ENCODE results near the gene AUNIP. TPM values are rescaled to one million over a fixed set of nuclear protein-coding genes. Genes with fewer than 3 reads are reported as not detected.

Gene AUNIP
- 0.56 and 5.6 TPM in 2 replicates for total RNA-seq

GRCh38 chr1:25858906-25859789 is at the start of gene AUNIP:
Gene AUNIP, minus strand, starts transcription at chr1:25859457. Its CDS starts 100 bp downstream, at chr1:25859357.

DNA sequence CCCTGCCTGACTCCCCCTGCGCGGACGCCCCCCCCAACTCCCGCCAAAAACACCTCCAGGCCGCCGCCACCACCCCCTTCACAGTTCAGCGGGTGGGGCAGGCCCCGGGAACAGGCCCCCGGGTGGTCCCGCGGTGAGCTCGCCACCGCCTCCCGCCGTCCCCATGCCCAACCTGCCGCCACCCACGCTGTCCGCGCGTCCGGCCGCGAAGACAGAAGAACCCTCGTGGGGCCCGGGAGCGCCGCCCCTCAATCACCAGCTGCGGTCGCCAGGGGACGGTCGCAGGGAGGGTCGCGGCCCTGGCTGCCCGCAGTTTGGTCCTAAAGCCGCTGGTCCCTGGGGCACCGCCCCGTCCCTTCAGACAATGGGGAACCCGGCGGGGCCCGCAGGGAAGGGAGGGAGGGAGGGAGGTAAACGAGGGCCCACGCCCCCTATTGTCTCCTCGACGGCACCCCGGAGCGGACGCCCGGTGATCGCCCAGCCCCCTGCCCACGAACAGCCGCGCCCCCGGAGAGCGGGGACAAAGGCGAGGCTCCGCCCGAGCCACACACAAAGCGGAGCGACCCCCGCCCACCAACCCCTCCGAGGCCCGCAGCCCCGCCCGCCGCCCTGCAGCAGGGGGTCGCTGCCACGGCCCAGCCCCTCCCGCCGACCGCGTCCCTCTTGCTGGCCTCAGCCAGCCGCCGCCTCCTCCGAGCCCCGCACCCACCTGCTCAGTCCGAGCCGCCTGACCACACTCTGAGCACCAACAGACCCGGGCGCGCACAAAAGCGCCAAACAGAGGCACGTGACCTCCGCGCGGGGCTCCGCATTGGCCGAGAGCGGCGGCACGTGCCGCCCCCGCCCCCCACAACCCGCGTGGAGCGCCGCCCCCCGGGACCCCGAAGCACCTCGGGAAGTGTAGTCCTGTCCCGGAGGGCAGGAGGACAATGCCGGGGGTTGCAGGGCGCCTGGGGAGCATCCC is 46.7 kb upstream of the AUNIP start, which contains the start of gene STMN1:
TSS of gene STMN1 (minus strand) at position 740 of the 964 bp plus-strand sequence. CDS start 1,743 bp downstream, outside the sequence.

GRCh38 chr1:25875154-25875855 is 16.0 kb upstream of the AUNIP start, which contains the start of gene PAQR7:
Gene PAQR7, minus strand, starts transcription at chr1:25875708. Its CDS starts 11,869 bp downstream, at chr1:25863839.

GRCh38 chr1:25819491-25820246 is 39.6 kb downstream of the AUNIP start, which contains the start of gene MTFR1L:
Gene MTFR1L, plus strand, starts transcription at chr1:25819954. Its CDS starts 3,151 bp downstream, at chr1:25823105.

DNA sequence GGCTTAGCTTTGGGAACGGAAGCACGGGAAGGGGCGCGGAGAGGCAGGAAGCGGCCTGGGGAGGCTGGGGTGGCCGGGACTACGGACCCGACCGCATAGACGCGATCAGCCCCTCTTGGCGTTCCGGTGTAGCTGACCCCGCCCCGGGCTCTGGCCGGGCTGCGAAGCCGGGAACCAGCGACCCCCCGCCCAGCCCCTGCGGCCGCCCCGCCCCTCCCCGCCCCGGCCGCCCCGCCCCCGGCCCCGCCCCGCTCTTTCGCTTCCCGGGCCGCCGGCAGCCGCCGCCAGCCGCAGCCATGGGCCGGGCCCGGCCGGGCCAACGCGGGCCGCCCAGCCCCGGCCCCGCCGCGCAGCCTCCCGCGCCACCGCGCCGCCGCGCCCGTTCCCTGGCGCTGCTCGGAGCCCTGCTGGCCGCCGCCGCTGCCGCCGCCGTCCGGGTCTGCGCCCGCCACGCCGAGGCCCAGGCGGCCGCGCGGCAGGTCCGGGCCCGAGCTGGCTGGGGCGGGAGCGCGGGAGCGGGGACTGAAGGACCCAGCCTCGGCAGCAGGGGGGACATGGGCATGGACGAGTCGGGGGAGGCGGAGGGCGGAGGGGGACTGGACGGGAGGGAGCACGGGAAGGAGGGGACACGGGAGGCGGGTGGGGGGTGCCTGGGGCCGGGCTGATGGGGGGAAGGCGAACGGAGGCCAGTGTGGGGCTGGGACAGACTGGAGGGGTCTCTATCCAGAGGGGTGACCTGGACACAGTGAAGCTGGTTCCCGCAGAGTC is 59.1 kb downstream of the AUNIP start, which contains the start of gene SELENON:
TSS of gene SELENON (plus strand) at position 259 of the 768 bp plus-strand sequence. CDS start at position 297, 38 bp downstream.

Other genes with a start within 250 kb of the AUNIP start
- 0.38 and 6.5 TPM in 2 replicates for gene MAN1C1, start 242.7 kb downstream of the AUNIP start, total RNA-seq
- gene SELENON, start 59.3 kb downstream of the AUNIP start, total RNA-seq = 10.0 and 11.8 TPM in 2 replicates
- 35.0 and 39.9 TPM in 2 replicates for gene MTFR1L, start 39.5 kb downstream of the AUNIP start, total RNA-seq
- gene PAQR7, start 16.3 kb upstream of the AUNIP start, total RNA-seq = 9.8 and 13.2 TPM in 2 replicates
- 21.4 and 123 TPM in 2 replicates for gene STMN1, start 47.0 kb upstream of the AUNIP start, total RNA-seq
- gene PAFAH2, start 138.6 kb upstream of the AUNIP start, total RNA-seq = 9.0 and 11.1 TPM in 2 replicates
- gene EXTL1, start 162.3 kb upstream of the AUNIP start, total RNA-seq = 0.56 and 0.58 TPM in 2 replicates
- gene SLC30A2, start 186.7 kb upstream of the AUNIP start, total RNA-seq = not detected in 2 replicates
- gene TRIM63, start 208.2 kb upstream of the AUNIP start, total RNA-seq = under 0.01 TPM in 1 of 2 replicates, not detected in the other

Data from regular cardiac myocyte (primary cell).